ENCODE results near the gene ZNF454.

The ZNF454 gene

DNA sequence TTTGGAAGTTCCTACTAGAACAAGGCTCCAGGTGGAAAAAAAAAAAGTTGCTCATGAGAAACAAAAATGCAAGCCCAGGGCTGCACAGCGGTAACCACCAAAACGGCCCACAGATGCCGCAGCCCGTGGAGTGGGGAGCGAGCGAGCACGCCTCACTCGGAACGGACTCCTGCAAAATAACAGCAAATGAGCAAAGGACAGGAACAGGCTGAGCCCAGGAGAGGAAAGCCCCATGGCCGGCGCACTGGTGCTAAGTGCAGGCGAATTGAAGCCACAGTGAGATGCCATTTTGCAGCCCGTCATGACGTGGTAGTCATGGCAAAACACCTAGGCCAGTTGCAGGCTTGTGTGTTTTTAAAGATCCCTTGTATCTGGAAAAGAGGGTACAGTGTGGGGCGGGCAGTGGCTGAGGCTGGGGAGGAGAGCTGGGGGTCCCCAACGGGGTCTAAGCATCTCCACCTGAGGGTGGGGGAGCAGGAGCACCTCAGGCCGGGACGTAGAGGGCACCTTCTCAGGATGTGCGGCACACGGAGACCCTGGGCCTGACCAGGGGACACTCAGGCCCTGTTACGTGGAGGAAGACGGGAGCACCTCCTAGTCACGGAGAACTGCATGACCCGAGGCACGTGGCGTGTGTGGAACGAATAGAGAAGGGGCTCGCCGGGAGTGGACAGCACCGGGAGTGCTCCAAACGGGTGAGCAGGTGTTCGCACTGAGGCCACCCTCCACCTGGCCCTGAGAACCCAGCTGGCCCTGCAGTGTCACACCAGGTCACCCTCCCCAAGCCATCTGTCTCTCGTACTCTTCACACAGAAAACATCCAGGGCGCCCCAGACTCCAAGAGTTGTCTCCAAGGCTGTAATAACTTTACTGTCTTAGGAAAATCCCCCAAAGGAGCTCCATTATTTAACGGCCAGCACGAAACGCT lies 43.4 kb downstream of the ZNF454 start:
- Histone ChIP-seq H3K4me1 (ENCODE audit: control insufficient read depth, insufficient read depth, low read length) (no peaks in the 10 kb centered on the region), H3K27me3 (ENCODE audit: control insufficient read depth, insufficient read depth, low read length) (no peaks in the 10 kb centered on the region), H3K36me3 (ENCODE audit: control insufficient read depth, insufficient read depth, low read length) (no peaks in the 10 kb centered on the region), H3K9ac (ENCODE audit: low read length) (no peak overlapping the region), H3K9me3 (ENCODE audit: control insufficient read depth, low read length) (peaks cover 14% of the 10 kb centered on the region), H3K4me3 (ENCODE audit: low read length) (no peak overlapping the region)

DNA sequence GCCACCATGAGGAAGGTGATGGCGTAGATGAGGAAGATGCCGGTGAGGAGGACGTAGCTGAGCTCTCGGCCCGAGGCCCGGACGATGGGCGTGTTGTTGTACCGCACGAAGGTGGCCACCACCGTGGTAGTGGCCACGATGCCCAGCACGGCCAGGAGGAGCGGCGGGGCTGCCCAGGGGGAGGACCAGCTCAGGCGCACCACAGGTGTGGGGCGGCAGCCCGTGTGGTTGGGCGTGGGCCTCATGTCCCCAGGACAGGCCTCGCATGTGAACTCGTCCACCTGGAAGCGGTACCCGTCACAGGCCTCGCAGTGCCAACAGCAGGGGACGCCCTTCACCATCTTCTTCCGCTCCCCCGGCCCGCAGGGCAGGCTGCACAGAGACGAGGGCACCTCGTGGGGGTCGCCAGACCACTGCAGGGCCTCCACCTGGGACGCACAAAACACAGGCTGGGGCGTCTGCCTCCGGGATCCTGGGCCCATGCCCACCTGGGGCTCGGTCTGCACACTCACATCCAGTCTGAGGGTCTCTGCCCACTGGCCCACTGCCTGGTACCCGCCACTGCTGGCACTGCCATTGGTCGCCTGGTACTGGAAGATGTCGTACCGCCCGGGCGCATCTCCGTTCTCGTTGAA lies 45.4 kb downstream of the ZNF454 start:
- Histone ChIP-seq H3K9me3 (ENCODE audit: control insufficient read depth, low read length) (peaks cover 5% of the 10 kb centered on the region), H3K27me3 (ENCODE audit: control insufficient read depth, insufficient read depth, low read length) (no peaks in the 10 kb centered on the region), H3K36me3 (ENCODE audit: control insufficient read depth, insufficient read depth, low read length) (no peaks in the 10 kb centered on the region), H3K9ac (ENCODE audit: low read length) (no peak overlapping the region), H3K4me1 (ENCODE audit: control insufficient read depth, insufficient read depth, low read length) (no peaks in the 10 kb centered on the region), H3K4me3 (ENCODE audit: low read length) (no peak overlapping the region)

DNA sequence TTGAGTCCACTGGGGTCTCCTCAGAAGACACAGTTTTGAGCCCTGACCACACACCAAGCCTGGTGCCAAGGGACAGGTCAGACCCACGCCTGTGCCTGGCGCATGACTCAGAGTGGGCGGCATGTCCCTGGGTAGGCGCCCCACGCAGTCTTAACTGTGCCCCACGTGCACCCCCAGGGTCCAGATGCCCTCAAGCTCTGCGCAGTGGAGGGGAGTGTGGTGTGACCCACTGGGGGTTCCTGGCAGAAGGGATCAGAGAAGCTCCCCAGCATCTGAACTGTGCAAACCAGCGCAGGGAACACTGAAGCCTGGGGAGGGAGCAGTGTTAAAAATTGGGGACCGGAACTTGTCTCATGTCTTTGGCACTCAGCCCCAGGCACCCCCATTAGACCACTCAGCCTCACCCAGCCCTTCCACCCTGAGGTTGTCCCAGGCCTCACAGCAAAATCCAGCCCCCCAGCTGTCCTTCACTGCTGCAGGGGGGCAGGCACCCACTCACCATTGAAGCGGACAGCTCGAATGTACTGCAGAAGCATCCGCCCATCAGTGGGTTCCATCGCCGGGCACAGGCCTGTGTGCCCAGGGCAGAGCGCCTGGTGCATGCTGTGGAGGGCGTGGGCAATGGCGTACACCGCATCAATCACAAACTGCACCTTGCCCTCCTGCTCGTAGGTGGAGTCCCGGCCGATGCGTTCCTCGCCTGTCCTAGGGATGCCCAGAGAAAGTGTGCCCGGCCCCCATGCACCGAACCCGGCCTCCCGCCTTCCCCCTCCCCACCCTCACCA lies 47.6 kb downstream of the ZNF454 start:
- Histone ChIP-seq H3K9me3 (ENCODE audit: control insufficient read depth, low read length) (peaks cover 5% of the 10 kb centered on the region), H3K9ac (ENCODE audit: low read length) (no peak overlapping the region), H3K4me1 (ENCODE audit: control insufficient read depth, insufficient read depth, low read length) (no peaks in the 10 kb centered on the region), H3K36me3 (ENCODE audit: control insufficient read depth, insufficient read depth, low read length) (no peaks in the 10 kb centered on the region), H3K27me3 (ENCODE audit: control insufficient read depth, insufficient read depth, low read length) (no peaks in the 10 kb centered on the region), H3K4me3 (ENCODE audit: low read length) (no peak overlapping the region)

DNA sequence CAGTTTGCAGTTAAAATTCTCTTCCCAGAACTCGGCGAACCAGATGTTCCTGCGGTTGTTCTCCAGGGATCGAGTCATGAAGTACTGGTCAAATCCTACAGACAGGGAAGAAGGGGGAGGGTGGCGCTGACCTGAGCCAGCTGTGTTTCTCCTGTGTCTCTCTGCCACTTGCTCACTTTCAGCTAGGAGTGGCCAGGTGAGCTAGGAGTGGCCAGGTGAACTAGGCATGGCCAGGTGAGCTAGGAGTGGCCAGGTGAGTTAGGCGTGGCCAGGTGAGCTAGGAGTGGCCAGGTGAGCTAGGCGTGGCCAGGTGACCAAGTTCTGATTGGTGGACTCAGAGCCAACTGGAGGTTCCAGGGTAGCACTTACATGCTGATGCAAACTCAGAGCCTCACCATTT lies 48.3 kb downstream of the ZNF454 start:
- Histone ChIP-seq H3K4me1 (ENCODE audit: control insufficient read depth, insufficient read depth, low read length) (no peaks in the 10 kb centered on the region), H3K36me3 (ENCODE audit: control insufficient read depth, insufficient read depth, low read length) (no peaks in the 10 kb centered on the region), H3K9me3 (ENCODE audit: control insufficient read depth, low read length) (peaks cover 3% of the 10 kb centered on the region), H3K9ac (ENCODE audit: low read length) (no peak overlapping the region), H3K27me3 (ENCODE audit: control insufficient read depth, insufficient read depth, low read length) (peaks cover 4% of the 10 kb centered on the region), H3K4me3 (ENCODE audit: low read length) (no peak overlapping the region)

DNA sequence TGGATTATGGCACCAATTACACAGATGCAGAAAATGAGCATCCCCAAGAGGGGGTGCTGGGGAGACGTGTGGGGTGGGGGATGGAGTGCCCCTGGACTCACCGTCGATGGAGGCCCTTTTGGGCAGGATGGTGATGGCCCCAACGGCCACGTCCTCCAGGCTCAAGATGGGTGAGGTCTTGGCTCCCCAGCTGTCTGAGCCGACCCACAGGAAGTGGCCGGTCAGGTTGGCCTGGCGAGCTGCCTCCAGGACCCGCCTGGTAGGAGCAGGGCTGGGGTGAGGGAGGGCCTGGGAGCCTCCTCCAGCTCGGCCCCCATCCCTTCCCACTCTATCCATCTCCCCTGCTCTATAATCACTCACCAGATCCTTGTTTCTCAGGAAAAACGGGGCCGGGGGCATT lies 49.5 kb downstream of the ZNF454 start:
- peaks cover 7% of the 10 kb centered on the region for H3K27me3 ChIP-seq (ENCODE audit: control insufficient read depth, insufficient read depth, low read length)
- no peaks in the 10 kb centered on the region for H3K9me3 ChIP-seq (ENCODE audit: control insufficient read depth, low read length)
- H3K4me1 ChIP-seq (ENCODE audit: control insufficient read depth, insufficient read depth, low read length) = no peaks in the 10 kb centered on the region
- H3K9ac ChIP-seq (ENCODE audit: low read length) = no peak overlapping the region
- H3K4me3 ChIP-seq (ENCODE audit: low read length) = no peak overlapping the region
- no peaks in the 10 kb centered on the region for H3K36me3 ChIP-seq (ENCODE audit: control insufficient read depth, insufficient read depth, low read length)

DNA sequence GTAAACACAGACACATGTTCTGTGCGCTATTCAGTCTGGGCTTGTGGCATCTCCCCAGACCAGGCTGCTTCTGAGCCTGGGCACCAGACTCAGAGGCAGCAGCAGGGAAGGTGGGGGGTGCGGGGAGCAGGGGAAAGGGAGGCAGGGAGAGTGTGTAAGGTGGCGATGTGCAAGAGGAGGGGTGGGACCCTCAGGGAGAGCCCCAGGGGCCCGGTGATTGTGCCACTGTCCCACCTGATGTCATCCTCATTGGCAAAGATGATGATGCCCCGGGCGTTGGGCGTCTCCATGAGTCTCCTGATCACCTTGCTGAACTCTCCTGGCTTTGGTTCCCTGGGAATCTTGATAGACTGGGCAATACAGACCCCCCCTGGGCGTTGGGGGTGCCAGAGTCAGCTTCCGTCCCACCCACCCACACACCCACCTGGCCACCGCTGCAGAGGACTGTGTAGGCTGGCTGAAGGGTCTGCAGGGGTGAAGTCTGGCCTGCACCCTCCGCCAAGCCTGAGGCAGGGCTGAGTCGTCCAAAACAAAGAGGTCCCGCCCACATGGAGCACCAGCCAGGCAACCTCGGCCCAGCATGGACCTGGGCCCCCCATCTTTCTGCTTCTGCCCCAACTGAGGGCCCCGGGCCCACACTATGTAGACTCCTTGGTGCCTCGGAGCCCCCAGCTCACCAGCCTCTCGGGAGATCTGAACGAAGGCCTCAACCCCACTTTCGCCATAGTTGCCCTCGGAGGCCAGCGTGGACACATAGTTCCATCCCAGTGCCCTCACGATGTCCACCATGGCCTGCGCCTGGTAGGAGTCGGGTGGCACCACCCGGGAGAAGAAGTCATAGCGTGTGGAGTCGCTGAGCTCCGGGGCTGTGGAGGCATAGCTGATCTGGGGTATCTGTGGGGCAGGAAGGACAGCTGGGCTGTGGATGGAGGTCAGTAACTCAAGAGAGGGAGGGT lies 50.5 kb downstream of the ZNF454 start:
- no peaks in the 10 kb centered on the region for H3K4me1 ChIP-seq (ENCODE audit: control insufficient read depth, insufficient read depth, low read length)
- H3K9me3 ChIP-seq (ENCODE audit: control insufficient read depth, low read length) = no peaks in the 10 kb centered on the region
- no peak overlapping the region for H3K9ac ChIP-seq (ENCODE audit: low read length)
- no peaks in the 10 kb centered on the region for H3K36me3 ChIP-seq (ENCODE audit: control insufficient read depth, insufficient read depth, low read length)
- peaks cover 11% of the 10 kb centered on the region for H3K27me3 ChIP-seq (ENCODE audit: control insufficient read depth, insufficient read depth, low read length)
- no peak overlapping the region for H3K4me3 ChIP-seq (ENCODE audit: low read length)

DNA sequence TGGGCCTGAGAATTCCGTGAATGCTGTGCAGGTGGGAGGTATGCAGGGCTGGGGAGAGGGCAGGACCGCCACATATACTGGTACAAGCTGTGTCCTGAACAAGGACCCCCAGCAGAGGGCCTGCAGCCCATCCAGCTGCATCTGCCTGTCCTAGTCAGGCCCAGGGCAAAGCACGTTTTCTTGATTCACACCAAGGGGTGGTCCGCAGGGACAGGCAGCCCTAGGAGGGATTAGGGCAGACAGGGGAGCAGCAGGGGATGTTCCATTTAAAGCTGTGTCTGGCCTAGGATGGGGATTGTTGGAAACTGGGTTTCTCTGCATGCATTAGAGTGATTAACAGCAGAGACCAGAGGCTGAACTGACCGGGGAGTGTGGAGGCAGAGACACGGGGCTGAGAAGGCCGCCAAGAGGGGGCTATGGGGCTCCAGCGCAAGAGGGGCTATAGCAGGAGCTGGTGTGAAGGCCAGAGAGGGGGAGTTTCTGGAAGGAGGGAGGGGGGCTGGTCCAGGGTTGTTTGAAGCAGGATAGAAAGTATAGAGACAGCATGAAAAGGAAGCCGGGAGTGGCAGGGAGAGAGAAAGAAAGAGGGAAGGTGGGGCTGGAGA lies 51.4 kb downstream of the ZNF454 start:
- H3K27me3 ChIP-seq (ENCODE audit: control insufficient read depth, insufficient read depth, low read length) = peaks cover 11% of the 10 kb centered on the region
- H3K9ac ChIP-seq (ENCODE audit: low read length) = no peak overlapping the region
- no peak overlapping the region for H3K4me3 ChIP-seq (ENCODE audit: low read length)
- H3K9me3 ChIP-seq (ENCODE audit: control insufficient read depth, low read length) = no peaks in the 10 kb centered on the region
- no peaks in the 10 kb centered on the region for H3K36me3 ChIP-seq (ENCODE audit: control insufficient read depth, insufficient read depth, low read length)
- H3K4me1 ChIP-seq (ENCODE audit: control insufficient read depth, insufficient read depth, low read length) = no peaks in the 10 kb centered on the region

DNA sequence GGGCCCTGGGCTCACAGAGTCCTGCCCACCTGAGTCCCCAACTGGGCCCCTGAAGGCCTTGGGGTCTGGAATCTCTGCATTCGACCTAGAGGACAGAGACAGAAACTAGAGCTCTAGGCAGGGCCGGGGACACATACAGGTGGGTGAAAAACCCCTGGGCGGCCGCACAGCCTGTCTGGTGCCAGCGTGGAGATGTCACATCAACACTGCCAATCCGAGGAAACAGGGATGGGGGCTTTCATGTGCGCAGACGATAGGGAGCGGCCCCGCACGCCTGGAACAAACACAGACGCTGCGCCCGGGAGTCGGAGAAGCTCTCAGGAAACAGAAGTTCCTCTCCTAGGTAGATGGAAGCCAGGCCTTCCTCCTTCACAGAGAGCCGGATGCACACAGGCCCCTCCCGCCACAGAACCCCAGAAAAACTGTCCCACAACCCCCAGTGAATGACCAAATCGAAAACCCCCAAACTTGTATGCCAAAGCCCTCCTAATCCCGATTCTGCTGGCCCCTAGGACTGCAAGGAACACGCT lies 52.3 kb downstream of the ZNF454 start:
- H3K36me3 ChIP-seq (ENCODE audit: control insufficient read depth, insufficient read depth, low read length) = no peaks in the 10 kb centered on the region
- H3K9me3 ChIP-seq (ENCODE audit: control insufficient read depth, low read length) = no peaks in the 10 kb centered on the region
- H3K4me1 ChIP-seq (ENCODE audit: control insufficient read depth, insufficient read depth, low read length) = no peaks in the 10 kb centered on the region
- H3K4me3 ChIP-seq (ENCODE audit: low read length) = no peak overlapping the region
- peaks cover 11% of the 10 kb centered on the region for H3K27me3 ChIP-seq (ENCODE audit: control insufficient read depth, insufficient read depth, low read length)
- H3K9ac ChIP-seq (ENCODE audit: low read length) = no peak overlapping the region

DNA sequence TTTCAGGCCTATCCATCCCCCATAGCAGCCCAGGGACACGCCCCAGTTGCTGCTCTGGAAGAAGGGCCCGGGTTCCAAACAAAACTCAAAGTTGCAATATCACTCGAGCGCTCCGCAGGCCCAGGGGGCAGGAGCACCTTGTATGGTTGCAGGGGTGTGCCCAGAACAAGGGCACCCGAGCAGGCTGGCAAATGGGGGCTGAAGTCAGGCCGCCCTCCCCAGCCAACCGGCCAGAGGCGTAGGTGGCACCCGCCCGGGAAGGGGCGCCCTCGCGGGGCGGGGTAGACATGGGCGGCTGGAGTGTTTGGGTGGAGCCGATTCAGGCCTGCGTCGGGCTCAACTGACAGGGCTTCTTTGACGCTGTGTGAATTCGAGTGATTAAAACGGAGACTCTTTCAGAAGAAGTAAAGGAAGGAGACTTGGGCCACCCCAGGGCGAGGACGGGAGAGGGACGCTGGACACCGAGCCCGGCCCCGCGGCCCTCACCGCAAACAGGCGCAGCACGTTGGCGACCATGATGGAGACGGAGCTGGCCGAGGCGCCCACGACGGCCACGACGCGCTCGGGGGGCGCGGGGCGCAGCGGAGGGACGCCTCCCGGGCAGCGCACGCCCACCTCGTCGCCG lies 53.1 kb downstream of the ZNF454 start:
- Histone ChIP-seq H3K27me3 (ENCODE audit: control insufficient read depth, insufficient read depth, low read length) (peaks cover 11% of the 10 kb centered on the region), H3K4me3 (ENCODE audit: low read length) (no peak overlapping the region)

DNA sequence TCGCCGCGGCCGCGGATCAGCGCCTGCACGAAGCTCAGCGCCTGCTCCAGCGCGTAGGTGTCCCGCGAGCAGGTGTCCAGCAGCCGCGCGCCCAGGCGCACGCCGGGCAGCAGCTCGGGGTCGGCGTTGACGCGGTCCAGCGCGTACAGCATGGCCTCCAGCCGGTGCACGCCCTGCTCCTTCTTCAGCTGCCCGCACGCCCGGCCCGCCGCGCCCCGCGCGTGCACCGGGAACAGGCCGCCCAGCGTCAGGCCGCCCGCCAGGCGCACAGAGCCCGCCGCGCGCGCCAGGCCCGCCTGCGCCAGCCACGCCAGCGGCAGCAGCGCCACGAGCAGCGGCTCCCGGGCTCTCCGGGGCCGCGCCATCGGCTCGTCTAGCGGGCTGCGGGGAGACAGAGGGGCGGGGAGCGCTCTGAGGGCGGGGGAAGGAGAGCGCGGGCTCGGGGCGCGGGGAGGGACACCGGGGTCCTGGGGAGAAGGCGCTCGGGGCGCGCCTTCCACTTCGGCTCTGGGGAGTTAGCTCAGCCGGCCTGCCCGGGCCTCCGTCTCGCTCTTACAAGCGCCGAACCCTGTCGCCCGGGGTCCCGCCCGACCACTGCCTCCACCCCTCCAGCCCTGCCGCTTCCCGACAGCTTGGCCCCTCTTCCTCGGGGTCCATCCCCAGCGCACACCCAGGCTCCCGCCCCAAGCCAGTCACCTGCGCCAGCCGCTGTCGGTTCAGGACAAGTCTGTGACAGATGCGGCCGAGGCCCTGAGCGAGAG lies 53.8 kb downstream of the ZNF454 start, which contains the start of gene GRM6:
Gene GRM6, minus strand, starts transcription at position 741 of the 761 bp plus-strand sequence. Its CDS starts 376 bp downstream, at position 365.
- no peak within 1 kb of the TSS for H3K4me3 ChIP-seq (ENCODE audit: low read length)
- H3K4me1 ChIP-seq (ENCODE audit: control insufficient read depth, insufficient read depth, low read length) = no peaks in the 10 kb centered on the region
- H3K27me3 ChIP-seq (ENCODE audit: control insufficient read depth, insufficient read depth, low read length) = peaks cover 11% of the 10 kb centered on the region
- H3K9ac ChIP-seq (ENCODE audit: low read length) = no peak within 1 kb of the TSS
- no peaks in the 10 kb centered on the region for H3K9me3 ChIP-seq (ENCODE audit: control insufficient read depth, low read length)
- no peaks in the 10 kb centered on the region for H3K36me3 ChIP-seq (ENCODE audit: control insufficient read depth, insufficient read depth, low read length)

More for the DNA sequence above, 53.1 kb downstream of the ZNF454 start:
- Histone ChIP-seq H3K9ac (ENCODE audit: low read length) (no peak overlapping the region), H3K4me1 (ENCODE audit: control insufficient read depth, insufficient read depth, low read length) (no peaks in the 10 kb centered on the region), H3K36me3 (ENCODE audit: control insufficient read depth, insufficient read depth, low read length) (no peaks in the 10 kb centered on the region), H3K9me3 (ENCODE audit: control insufficient read depth, low read length) (no peaks in the 10 kb centered on the region)

Measured in mucosa of stomach (tissue), 1 donor.